GM23338 (cell line): ENCODE results near the gene TRPV5.

Experiments used
- EZH2 ChIP-seq: fragments of 200-600 bp; sonication (generic); IDR thresholded peaks from one replicate; pipeline ENCODE4 v1.8.0; 2017; ENCODE audit warnings: antibody characterized with exemption, mild to moderate bottlenecking, low read depth; ENCODE audit not compliant: unreplicated experiment
- POLR2AphosphoS5 ChIP-seq: IDR thresholded peaks from 2 replicates; pipeline ENCODE4 v1.6.1; 2016; ENCODE audit warnings: antibody characterized with exemption, low read depth
- TF ChIP-seq, protein P1 (sequence below), 2 experiments: fragments of 200-600 bp in 1 of 2; sonication (generic) in 1 of 2; conservative IDR thresholded peaks; 2 replicates each; pipeline versions ENCODE4 v1.5.1 to v1.6.1; 2016 to 2017; ENCODE audit warnings: antibody characterized with exemption in 2 of 2, low read depth in 2 of 2, mild to moderate bottlenecking in 2 of 2, moderate library complexity in 1 of 2
- TF ChIP-seq, protein P2 (sequence below): IDR thresholded peaks from one replicate; pipeline ENCODE4 v1.6.1; 2018; ENCODE audit warnings: antibody characterized with exemption; ENCODE audit not compliant: unreplicated experiment
- TF ChIP-seq, protein P3 (sequence below): IDR thresholded peaks from 2 replicates; pipeline ENCODE4 v1.6.1; 2016; ENCODE audit warnings: antibody characterized with exemption

DNA sequence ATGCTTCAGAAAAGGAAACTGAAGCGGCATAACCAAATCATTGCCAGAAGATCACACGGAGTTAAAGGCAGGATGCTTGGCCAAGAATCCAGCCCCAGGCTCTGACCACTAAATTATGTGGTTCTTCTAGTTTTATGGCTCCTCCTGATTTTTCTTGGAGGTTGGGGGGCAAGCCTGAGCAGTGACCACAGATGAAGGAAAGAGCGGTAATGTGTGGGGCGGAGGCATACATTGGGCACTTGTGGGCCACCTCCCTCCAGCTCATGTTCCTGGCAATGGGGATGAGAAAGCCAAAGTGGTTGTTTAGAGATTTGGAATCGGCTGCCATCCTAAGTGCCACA is 51.2 kb downstream of the TRPV5 start:
- TF ChIP-seq, protein P1, sequence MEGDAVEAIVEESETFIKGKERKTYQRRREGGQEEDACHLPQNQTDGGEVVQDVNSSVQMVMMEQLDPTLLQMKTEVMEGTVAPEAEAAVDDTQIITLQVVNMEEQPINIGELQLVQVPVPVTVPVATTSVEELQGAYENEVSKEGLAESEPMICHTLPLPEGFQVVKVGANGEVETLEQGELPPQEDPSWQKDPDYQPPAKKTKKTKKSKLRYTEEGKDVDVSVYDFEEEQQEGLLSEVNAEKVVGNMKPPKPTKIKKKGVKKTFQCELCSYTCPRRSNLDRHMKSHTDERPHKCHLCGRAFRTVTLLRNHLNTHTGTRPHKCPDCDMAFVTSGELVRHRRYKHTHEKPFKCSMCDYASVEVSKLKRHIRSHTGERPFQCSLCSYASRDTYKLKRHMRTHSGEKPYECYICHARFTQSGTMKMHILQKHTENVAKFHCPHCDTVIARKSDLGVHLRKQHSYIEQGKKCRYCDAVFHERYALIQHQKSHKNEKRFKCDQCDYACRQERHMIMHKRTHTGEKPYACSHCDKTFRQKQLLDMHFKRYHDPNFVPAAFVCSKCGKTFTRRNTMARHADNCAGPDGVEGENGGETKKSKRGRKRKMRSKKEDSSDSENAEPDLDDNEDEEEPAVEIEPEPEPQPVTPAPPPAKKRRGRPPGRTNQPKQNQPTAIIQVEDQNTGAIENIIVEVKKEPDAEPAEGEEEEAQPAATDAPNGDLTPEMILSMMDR (conservative IDR thresholded peaks at IDR 0.05; ENCODE audit: low read depth in 2 of 2), result no peak
- TF ChIP-seq, protein P2, sequence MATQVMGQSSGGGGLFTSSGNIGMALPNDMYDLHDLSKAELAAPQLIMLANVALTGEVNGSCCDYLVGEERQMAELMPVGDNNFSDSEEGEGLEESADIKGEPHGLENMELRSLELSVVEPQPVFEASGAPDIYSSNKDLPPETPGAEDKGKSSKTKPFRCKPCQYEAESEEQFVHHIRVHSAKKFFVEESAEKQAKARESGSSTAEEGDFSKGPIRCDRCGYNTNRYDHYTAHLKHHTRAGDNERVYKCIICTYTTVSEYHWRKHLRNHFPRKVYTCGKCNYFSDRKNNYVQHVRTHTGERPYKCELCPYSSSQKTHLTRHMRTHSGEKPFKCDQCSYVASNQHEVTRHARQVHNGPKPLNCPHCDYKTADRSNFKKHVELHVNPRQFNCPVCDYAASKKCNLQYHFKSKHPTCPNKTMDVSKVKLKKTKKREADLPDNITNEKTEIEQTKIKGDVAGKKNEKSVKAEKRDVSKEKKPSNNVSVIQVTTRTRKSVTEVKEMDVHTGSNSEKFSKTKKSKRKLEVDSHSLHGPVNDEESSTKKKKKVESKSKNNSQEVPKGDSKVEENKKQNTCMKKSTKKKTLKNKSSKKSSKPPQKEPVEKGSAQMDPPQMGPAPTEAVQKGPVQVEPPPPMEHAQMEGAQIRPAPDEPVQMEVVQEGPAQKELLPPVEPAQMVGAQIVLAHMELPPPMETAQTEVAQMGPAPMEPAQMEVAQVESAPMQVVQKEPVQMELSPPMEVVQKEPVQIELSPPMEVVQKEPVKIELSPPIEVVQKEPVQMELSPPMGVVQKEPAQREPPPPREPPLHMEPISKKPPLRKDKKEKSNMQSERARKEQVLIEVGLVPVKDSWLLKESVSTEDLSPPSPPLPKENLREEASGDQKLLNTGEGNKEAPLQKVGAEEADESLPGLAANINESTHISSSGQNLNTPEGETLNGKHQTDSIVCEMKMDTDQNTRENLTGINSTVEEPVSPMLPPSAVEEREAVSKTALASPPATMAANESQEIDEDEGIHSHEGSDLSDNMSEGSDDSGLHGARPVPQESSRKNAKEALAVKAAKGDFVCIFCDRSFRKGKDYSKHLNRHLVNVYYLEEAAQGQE, result no peak
- TF ChIP-seq EZH2, result no peak
- no peak for TF ChIP-seq POLR2AphosphoS5
- TF ChIP-seq, protein P3, sequence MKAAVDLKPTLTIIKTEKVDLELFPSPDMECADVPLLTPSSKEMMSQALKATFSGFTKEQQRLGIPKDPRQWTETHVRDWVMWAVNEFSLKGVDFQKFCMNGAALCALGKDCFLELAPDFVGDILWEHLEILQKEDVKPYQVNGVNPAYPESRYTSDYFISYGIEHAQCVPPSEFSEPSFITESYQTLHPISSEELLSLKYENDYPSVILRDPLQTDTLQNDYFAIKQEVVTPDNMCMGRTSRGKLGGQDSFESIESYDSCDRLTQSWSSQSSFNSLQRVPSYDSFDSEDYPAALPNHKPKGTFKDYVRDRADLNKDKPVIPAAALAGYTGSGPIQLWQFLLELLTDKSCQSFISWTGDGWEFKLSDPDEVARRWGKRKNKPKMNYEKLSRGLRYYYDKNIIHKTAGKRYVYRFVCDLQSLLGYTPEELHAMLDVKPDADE, result no peak
